HEK293 (cell line): ENCODE data around the gene PIM3.

Experiments used
- BCL11A ChIP-seq: fragments of 450-650 bp; formaldehyde crosslinking; IDR thresholded peaks from 2 replicates; pipeline ENCODE4 v1.5.1; 2016; ENCODE audit warnings: low read depth, missing biosample characterization, missing genetic modification characterization
- FEZF1 ChIP-seq: fragments of 450-650 bp; formaldehyde crosslinking; IDR thresholded peaks from 2 replicates; pipeline ENCODE4 v1.5.1; 2016; ENCODE audit warnings: missing biosample characterization, missing genetic modification characterization
- GLIS1 ChIP-seq: fragments of 450-650 bp; formaldehyde crosslinking; IDR thresholded peaks from 2 replicates; pipeline ENCODE4 v1.5.1; 2016; ENCODE audit warnings: missing biosample characterization, missing genetic modification characterization
- KLF1 ChIP-seq: fragments of 450-650 bp; formaldehyde crosslinking; IDR thresholded peaks from 2 replicates; pipeline ENCODE4 v1.5.1; 2016; ENCODE audit warnings: missing biosample characterization, missing genetic modification characterization
- KLF16 ChIP-seq: fragments of 450-650 bp; formaldehyde crosslinking; IDR thresholded peaks from 2 replicates; pipeline ENCODE4 v1.5.1; 2017; ENCODE audit warnings: missing biosample characterization, missing genetic modification characterization
- RBAK ChIP-seq: fragments of 450-650 bp; formaldehyde crosslinking; IDR thresholded peaks from 2 replicates; pipeline ENCODE4 v1.5.1; 2016; ENCODE audit warnings: missing biosample characterization, missing genetic modification characterization
- REST ChIP-seq: fragments of 450-650 bp; formaldehyde crosslinking; IDR thresholded peaks from 2 replicates; pipeline ENCODE4 v1.5.1; 2016; ENCODE audit warnings: missing biosample characterization, missing genetic modification characterization
- SETDB1 ChIP-seq: IDR thresholded peaks from one replicate; pipeline ENCODE4 v1.6.1; 2017; ENCODE audit warnings: mild to moderate bottlenecking, low read length, moderate library complexity, mixed read lengths; ENCODE audit not compliant: insufficient read length
- TRIM28 ChIP-seq: IDR thresholded peaks from 2 replicates; pipeline ENCODE4 v1.6.1; 2011; ENCODE audit warnings: low read length, control low read depth, borderline replicate concordance
- ZBTB17 ChIP-seq: fragments of 450-650 bp; formaldehyde crosslinking; IDR thresholded peaks from 2 replicates; pipeline ENCODE4 v1.5.1; 2016; ENCODE audit warnings: missing biosample characterization, missing genetic modification characterization
- ZFP37 ChIP-seq: fragments of 450-650 bp; formaldehyde crosslinking; IDR thresholded peaks from 2 replicates; pipeline ENCODE4 v1.5.1; 2016; ENCODE audit warnings: missing biosample characterization, missing genetic modification characterization
- ZIC2 ChIP-seq: fragments of 450-650 bp; formaldehyde crosslinking; IDR thresholded peaks from 2 replicates; pipeline ENCODE4 v1.5.1; 2016; ENCODE audit warnings: missing biosample characterization, missing genetic modification characterization
- ZNF121 ChIP-seq: fragments of 450-650 bp; formaldehyde crosslinking; IDR thresholded peaks from 2 replicates; pipeline ENCODE4 v1.5.1; 2016; ENCODE audit warnings: missing biosample characterization, missing genetic modification characterization
- ZNF423 ChIP-seq: fragments of 450-650 bp; formaldehyde crosslinking; IDR thresholded peaks from 2 replicates; pipeline ENCODE4 v1.5.1; 2016; ENCODE audit warnings: missing biosample characterization, missing genetic modification characterization
- ZNF426 ChIP-seq: fragments of 450-650 bp; formaldehyde crosslinking; IDR thresholded peaks from 2 replicates; pipeline ENCODE4 v1.5.1; 2017; ENCODE audit warnings: missing biosample characterization, missing genetic modification characterization, mild to moderate bottlenecking, inconsistent platforms, moderate library complexity
- ZNF777 ChIP-seq: fragments of 450-650 bp; formaldehyde crosslinking; IDR thresholded peaks from 2 replicates; pipeline ENCODE4 v1.5.1; 2017; ENCODE audit warnings: missing biosample characterization, missing genetic modification characterization, borderline replicate concordance
- ZNF830 ChIP-seq: fragments of 450-650 bp; IDR thresholded peaks from 2 replicates; pipeline ENCODE4 v1.5.0; 2018; ENCODE audit warnings: missing biosample characterization, missing genetic modification characterization, low read depth, mild to moderate bottlenecking, moderate library complexity
- TF ChIP-seq, protein P1 (sequence below): fragments of 450-650 bp; formaldehyde crosslinking; IDR thresholded peaks from 2 replicates; pipeline ENCODE4 v1.5.1; 2016; ENCODE audit warnings: missing biosample characterization, missing genetic modification characterization
- TF ChIP-seq, protein P2 (sequence below): fragments of 450-650 bp; formaldehyde crosslinking; IDR thresholded peaks from 2 replicates; pipeline ENCODE4 v1.5.1; 2017; ENCODE audit warnings: missing biosample characterization, missing genetic modification characterization
- TF ChIP-seq, protein P3 (sequence below): fragments of 450-650 bp; formaldehyde crosslinking; IDR thresholded peaks from 2 replicates; pipeline ENCODE4 v1.5.1; 2017; ENCODE audit warnings: missing biosample characterization, missing genetic modification characterization
- TF ChIP-seq, protein P4 (sequence below): fragments of 450-650 bp; formaldehyde crosslinking; IDR thresholded peaks from 2 replicates; pipeline ENCODE4 v1.5.1; 2016; ENCODE audit warnings: missing biosample characterization, missing genetic modification characterization, low read depth
- TF ChIP-seq, protein P5 (sequence below): fragments of 450-650 bp; IDR thresholded peaks from 2 replicates; pipeline ENCODE4 v1.5.1; 2018; ENCODE audit warnings: missing biosample characterization, mild to moderate bottlenecking, missing genetic modification characterization
- TF ChIP-seq, protein P6 (sequence below): fragments of 450-650 bp; formaldehyde crosslinking; IDR thresholded peaks from 2 replicates; pipeline ENCODE4 v1.5.1; 2016; ENCODE audit warnings: missing biosample characterization, missing genetic modification characterization

PIM3 gene

GRCh38 chr22:50007057-50007511, 46.5 kb downstream of the PIM3 start (continued):
- TF ChIP-seq, protein P1, sequence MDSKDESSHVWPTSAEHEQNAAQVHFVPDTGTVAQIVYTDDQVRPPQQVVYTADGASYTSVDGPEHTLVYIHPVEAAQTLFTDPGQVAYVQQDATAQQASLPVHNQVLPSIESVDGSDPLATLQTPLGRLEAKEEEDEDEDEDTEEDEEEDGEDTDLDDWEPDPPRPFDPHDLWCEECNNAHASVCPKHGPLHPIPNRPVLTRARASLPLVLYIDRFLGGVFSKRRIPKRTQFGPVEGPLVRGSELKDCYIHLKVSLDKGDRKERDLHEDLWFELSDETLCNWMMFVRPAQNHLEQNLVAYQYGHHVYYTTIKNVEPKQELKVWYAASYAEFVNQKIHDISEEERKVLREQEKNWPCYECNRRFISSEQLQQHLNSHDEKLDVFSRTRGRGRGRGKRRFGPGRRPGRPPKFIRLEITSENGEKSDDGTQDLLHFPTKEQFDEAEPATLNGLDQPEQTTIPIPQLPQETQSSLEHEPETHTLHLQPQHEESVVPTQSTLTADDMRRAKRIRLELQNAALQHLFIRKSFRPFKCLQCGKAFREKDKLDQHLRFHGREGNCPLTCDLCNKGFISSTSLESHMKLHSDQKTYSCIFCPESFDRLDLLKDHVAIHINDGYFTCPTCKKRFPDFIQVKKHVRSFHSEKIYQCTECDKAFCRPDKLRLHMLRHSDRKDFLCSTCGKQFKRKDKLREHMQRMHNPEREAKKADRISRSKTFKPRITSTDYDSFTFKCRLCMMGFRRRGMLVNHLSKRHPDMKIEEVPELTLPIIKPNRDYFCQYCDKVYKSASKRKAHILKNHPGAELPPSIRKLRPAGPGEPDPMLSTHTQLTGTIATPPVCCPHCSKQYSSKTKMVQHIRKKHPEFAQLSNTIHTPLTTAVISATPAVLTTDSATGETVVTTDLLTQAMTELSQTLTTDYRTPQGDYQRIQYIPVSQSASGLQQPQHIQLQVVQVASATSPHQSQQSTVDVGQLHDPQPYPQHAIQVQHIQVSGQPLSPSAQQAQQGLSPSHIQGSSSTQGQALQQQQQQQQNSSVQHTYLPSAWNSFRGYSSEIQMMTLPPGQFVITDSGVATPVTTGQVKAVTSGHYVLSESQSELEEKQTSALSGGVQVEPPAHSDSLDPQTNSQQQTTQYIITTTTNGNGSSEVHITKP (tag by site-specific recombination): peak; percentile 23; the same call in 1 of the 2 replicates
- TF ChIP-seq REST (tag by site-specific recombination): no peak
- TF ChIP-seq, protein P2, sequence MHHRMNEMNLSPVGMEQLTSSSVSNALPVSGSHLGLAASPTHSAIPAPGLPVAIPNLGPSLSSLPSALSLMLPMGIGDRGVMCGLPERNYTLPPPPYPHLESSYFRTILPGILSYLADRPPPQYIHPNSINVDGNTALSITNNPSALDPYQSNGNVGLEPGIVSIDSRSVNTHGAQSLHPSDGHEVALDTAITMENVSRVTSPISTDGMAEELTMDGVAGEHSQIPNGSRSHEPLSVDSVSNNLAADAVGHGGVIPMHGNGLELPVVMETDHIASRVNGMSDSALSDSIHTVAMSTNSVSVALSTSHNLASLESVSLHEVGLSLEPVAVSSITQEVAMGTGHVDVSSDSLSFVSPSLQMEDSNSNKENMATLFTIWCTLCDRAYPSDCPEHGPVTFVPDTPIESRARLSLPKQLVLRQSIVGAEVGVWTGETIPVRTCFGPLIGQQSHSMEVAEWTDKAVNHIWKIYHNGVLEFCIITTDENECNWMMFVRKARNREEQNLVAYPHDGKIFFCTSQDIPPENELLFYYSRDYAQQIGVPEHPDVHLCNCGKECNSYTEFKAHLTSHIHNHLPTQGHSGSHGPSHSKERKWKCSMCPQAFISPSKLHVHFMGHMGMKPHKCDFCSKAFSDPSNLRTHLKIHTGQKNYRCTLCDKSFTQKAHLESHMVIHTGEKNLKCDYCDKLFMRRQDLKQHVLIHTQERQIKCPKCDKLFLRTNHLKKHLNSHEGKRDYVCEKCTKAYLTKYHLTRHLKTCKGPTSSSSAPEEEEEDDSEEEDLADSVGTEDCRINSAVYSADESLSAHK (tag by site-specific recombination): peak; percentile 25; the same call in 1 of the 2 replicates
- peak; percentile 66 for TF ChIP-seq ZIC2 (tag by site-specific recombination)
- TF ChIP-seq, protein P3, sequence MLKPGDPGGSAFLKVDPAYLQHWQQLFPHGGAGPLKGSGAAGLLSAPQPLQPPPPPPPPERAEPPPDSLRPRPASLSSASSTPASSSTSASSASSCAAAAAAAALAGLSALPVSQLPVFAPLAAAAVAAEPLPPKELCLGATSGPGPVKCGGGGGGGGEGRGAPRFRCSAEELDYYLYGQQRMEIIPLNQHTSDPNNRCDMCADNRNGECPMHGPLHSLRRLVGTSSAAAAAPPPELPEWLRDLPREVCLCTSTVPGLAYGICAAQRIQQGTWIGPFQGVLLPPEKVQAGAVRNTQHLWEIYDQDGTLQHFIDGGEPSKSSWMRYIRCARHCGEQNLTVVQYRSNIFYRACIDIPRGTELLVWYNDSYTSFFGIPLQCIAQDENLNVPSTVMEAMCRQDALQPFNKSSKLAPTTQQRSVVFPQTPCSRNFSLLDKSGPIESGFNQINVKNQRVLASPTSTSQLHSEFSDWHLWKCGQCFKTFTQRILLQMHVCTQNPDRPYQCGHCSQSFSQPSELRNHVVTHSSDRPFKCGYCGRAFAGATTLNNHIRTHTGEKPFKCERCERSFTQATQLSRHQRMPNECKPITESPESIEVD (tag by site-specific recombination): peak; percentile 91
- TF ChIP-seq BCL11A: peak; percentile 70; the same call in 1 of the 2 replicates
- 0 out of 2 replicates have a peak, but pooled peaks have one; percentile 47 for TF ChIP-seq KLF1 (tag by site-specific recombination)
- TF ChIP-seq, protein P4, sequence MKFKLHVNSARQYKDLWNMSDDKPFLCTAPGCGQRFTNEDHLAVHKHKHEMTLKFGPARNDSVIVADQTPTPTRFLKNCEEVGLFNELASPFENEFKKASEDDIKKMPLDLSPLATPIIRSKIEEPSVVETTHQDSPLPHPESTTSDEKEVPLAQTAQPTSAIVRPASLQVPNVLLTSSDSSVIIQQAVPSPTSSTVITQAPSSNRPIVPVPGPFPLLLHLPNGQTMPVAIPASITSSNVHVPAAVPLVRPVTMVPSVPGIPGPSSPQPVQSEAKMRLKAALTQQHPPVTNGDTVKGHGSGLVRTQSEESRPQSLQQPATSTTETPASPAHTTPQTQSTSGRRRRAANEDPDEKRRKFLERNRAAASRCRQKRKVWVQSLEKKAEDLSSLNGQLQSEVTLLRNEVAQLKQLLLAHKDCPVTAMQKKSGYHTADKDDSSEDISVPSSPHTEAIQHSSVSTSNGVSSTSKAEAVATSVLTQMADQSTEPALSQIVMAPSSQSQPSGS: no peak
- TF ChIP-seq TRIM28: 0 out of 2 replicates have a peak, but pooled peaks have one; percentile 25
- TF ChIP-seq ZNF830 (tag by site-specific recombination): no peak
- peak; percentile 42; the same call in 1 of the 2 replicates for TF ChIP-seq KLF16 (tag by site-specific recombination)
- peak; percentile 88 for TF ChIP-seq ZNF121 (tag by site-specific recombination)
- peak; percentile 60; the same call in 1 of the 2 replicates for TF ChIP-seq GLIS1
- peak; percentile 71 for TF ChIP-seq FEZF1 (tag by site-specific recombination)
- TF ChIP-seq, protein P5, sequence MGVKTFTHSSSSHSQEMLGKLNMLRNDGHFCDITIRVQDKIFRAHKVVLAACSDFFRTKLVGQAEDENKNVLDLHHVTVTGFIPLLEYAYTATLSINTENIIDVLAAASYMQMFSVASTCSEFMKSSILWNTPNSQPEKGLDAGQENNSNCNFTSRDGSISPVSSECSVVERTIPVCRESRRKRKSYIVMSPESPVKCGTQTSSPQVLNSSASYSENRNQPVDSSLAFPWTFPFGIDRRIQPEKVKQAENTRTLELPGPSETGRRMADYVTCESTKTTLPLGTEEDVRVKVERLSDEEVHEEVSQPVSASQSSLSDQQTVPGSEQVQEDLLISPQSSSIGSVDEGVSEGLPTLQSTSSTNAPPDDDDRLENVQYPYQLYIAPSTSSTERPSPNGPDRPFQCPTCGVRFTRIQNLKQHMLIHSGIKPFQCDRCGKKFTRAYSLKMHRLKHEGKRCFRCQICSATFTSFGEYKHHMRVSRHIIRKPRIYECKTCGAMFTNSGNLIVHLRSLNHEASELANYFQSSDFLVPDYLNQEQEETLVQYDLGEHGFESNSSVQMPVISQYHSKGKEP (tag by site-specific recombination): peak; percentile 83; the same call in 1 of the 2 replicates
- TF ChIP-seq SETDB1: no peak
- no peak for TF ChIP-seq RBAK (tag by site-specific recombination)
- no peak for TF ChIP-seq ZNF423 (tag by site-specific recombination)
- no peak for TF ChIP-seq ZNF426 (tag by site-specific recombination)
- TF ChIP-seq ZBTB17 (tag by site-specific recombination): peak; percentile 13; the same call in 1 of the 2 replicates
- TF ChIP-seq, protein P6, sequence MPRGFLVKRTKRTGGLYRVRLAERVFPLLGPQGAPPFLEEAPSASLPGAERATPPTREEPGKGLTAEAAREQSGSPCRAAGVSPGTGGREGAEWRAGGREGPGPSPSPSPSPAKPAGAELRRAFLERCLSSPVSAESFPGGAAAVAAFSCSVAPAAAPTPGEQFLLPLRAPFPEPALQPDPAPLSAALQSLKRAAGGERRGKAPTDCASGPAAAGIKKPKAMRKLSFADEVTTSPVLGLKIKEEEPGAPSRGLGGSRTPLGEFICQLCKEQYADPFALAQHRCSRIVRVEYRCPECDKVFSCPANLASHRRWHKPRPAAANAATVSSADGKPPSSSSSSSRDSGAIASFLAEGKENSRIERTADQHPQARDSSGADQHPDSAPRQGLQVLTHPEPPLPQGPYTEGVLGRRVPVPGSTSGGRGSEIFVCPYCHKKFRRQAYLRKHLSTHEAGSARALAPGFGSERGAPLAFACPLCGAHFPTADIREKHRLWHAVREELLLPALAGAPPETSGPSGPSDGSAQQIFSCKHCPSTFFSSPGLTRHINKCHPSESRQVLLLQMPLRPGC (tag by site-specific recombination): no peak
- no peak for TF ChIP-seq ZFP37 (tag by site-specific recombination)
- no peak for TF ChIP-seq ZNF777
